H9 (cell line): ENCODE measurements around the gene ENO1. TPM values are rescaled to one million over a fixed set of nuclear protein-coding genes. Genes with fewer than 3 reads are reported as not detected.

ENCODE experiments used
- DNase-seq: peaks from one replicate; pipeline ENCODE4 v3.0.0-alpha.2; 2017
- H2AFZ ChIP-seq: one replicate; pipeline ENCODE4 v1.6.1; 2013; ENCODE audit warnings: mild to moderate bottlenecking, low read length, control low read depth, moderate library complexity
- H2AK5ac ChIP-seq: 2 replicates; pipeline ENCODE4 v1.6.1; 2013; ENCODE audit warnings: low read length, control low read depth, mixed read lengths; ENCODE audit not compliant: insufficient read length
- H2BK120ac ChIP-seq: one replicate; pipeline ENCODE4 v1.6.1; 2013; ENCODE audit warnings: low read depth, mild to moderate bottlenecking, low read length, control low read depth, inconsistent platforms; ENCODE audit not compliant: poor library complexity, severe bottlenecking
- H2BK12ac ChIP-seq: 2 replicates; pipeline ENCODE4 v1.6.1; 2013; ENCODE audit warnings: low read length, control low read depth, mixed read lengths, low read depth; ENCODE audit not compliant: insufficient read length
- H2BK15ac ChIP-seq: 2 replicates; pipeline ENCODE4 v1.6.1; 2013; ENCODE audit warnings: low read depth, low read length, control low read depth
- H2BK20ac ChIP-seq: one replicate; pipeline ENCODE4 v1.6.1; 2013; ENCODE audit warnings: low read depth, mild to moderate bottlenecking, low read length, control low read depth, inconsistent platforms; ENCODE audit not compliant: poor library complexity, severe bottlenecking
- H2BK5ac ChIP-seq: 2 replicates; pipeline ENCODE4 v1.6.1; 2013; ENCODE audit warnings: low read length, control low read depth, mixed read lengths; ENCODE audit not compliant: insufficient read length
- H3K14ac ChIP-seq: 2 replicates; pipeline ENCODE4 v1.6.1; 2013; ENCODE audit warnings: low read length, control low read depth; ENCODE audit not compliant: insufficient read depth
- H3K18ac ChIP-seq: 2 replicates; pipeline ENCODE4 v1.6.1; 2013; ENCODE audit warnings: low read depth, mild to moderate bottlenecking, mixed read lengths, low read length, control low read depth; ENCODE audit not compliant: insufficient read length
- H3K23ac ChIP-seq: 2 replicates; pipeline ENCODE4 v1.6.1; 2013; ENCODE audit warnings: low read length, control low read depth, mixed read lengths, low read depth; ENCODE audit not compliant: insufficient read length
- H3K23me2 ChIP-seq: 2 replicates; pipeline ENCODE4 v1.6.1; 2013; ENCODE audit warnings: low read depth, mild to moderate bottlenecking, mixed read lengths, low read length, control low read depth; ENCODE audit not compliant: insufficient read length, poor library complexity, severe bottlenecking
- H3K27ac ChIP-seq: 2 replicates; pipeline ENCODE4 v1.5.1; 2013; ENCODE audit warnings: low read length, control low read depth, mixed read lengths, low read depth; ENCODE audit not compliant: insufficient read length
- H3K27me3 ChIP-seq: 2 replicates; pipeline ENCODE4 v1.6.1; 2013; ENCODE audit warnings: low read length, control low read depth, inconsistent platforms; ENCODE audit not compliant: insufficient read depth
- H3K4ac ChIP-seq: 2 replicates; pipeline ENCODE4 v1.6.1; 2013; ENCODE audit warnings: low read depth, mild to moderate bottlenecking, control low read depth, inconsistent platforms, low read length, moderate library complexity
- H3K4me1 ChIP-seq: 2 replicates; pipeline ENCODE4 v1.6.1; 2013; ENCODE audit warnings: low read length, control low read depth, inconsistent platforms; ENCODE audit not compliant: insufficient read depth
- H3K4me2 ChIP-seq: 2 replicates; pipeline ENCODE4 v1.6.1; 2013; ENCODE audit warnings: low read length, control low read depth, mixed read lengths; ENCODE audit not compliant: insufficient read length, insufficient read depth
- H3K56ac ChIP-seq: 2 replicates; pipeline ENCODE4 v1.6.1; 2013; ENCODE audit warnings: low read depth, mild to moderate bottlenecking, mixed read lengths, low read length, control low read depth; ENCODE audit not compliant: insufficient read length
- H3K79me1 ChIP-seq: 2 replicates; pipeline ENCODE4 v1.6.1; 2013; ENCODE audit warnings: low read depth, mild to moderate bottlenecking, moderate library complexity, low read length, control low read depth, inconsistent platforms; ENCODE audit not compliant: insufficient read depth, poor library complexity, severe bottlenecking
- H3K79me2 ChIP-seq: 2 replicates; pipeline ENCODE4 v1.6.1; 2013; ENCODE audit warnings: low read length, control low read depth, inconsistent platforms; ENCODE audit not compliant: insufficient read depth
- H3K9ac ChIP-seq: 2 replicates; pipeline ENCODE4 v1.6.1; 2013; ENCODE audit warnings: low read length, control low read depth, mixed read lengths; ENCODE audit not compliant: insufficient read length; ENCODE audit errors: extremely low read depth
- H3K9me3 ChIP-seq: one replicate; pipeline ENCODE4 v1.6.1; 2013; ENCODE audit warnings: low read depth, low read length, inconsistent platforms; ENCODE audit not compliant: control insufficient read depth
- H3T11ph ChIP-seq: one replicate; pipeline ENCODE4 v1.6.1; 2013; ENCODE audit warnings: mild to moderate bottlenecking, low read length, control low read depth, inconsistent platforms
- H4K20me1 ChIP-seq: one replicate; pipeline ENCODE4 v1.6.1; 2013; ENCODE audit not compliant: control insufficient read depth, insufficient read length, insufficient read depth
- H4K5ac ChIP-seq: 2 replicates; pipeline ENCODE4 v1.6.1; 2013; ENCODE audit warnings: low read depth, mild to moderate bottlenecking, mixed read lengths, low read length, control low read depth; ENCODE audit not compliant: insufficient read length
- H4K8ac ChIP-seq: replicated peaks from 2 replicates; pipeline ENCODE4 v1.6.1; 2013; ENCODE audit warnings: low read length, control low read depth, mixed read lengths, low read depth; ENCODE audit not compliant: insufficient read length
- H4K91ac ChIP-seq: 2 replicates; pipeline ENCODE4 v1.6.1; 2013; ENCODE audit warnings: low read depth, mild to moderate bottlenecking, moderate library complexity, mixed read lengths, low read length, control low read depth; ENCODE audit not compliant: insufficient read length
- H3K27ac Mint-ChIP-seq, 3 experiments: 2 replicates in 2 of 3; 3 replicates in 1 of 3; pipeline ENCODE4 v1.8.0; 2020 to 2021; ENCODE audit warnings: mixed read lengths in 3 of 3, mild to moderate bottlenecking in 1 of 3, moderate library complexity in 1 of 3
- H3K27me3 Mint-ChIP-seq: 2 replicates; pipeline ENCODE4 v1.8.0; 2021; ENCODE audit warnings: low read depth, mild to moderate bottlenecking, moderate library complexity, mixed read lengths
- H3K36me3 Mint-ChIP-seq, 3 experiments: 2 replicates in 2 of 3; 3 replicates in 1 of 3; pipeline ENCODE4 v1.8.0; 2020 to 2021; ENCODE audit warnings: low read depth in 3 of 3, mixed read lengths in 3 of 3; ENCODE audit not compliant: insufficient read depth in 1 of 3
- H3K4me1 Mint-ChIP-seq, 2 experiments: 2 replicates each; pipeline ENCODE4 v1.8.0; 2020; ENCODE audit warnings: mixed read lengths in 2 of 2
- H3K4me3 Mint-ChIP-seq, 2 experiments: 2 replicates in 1 of 2; 3 replicates in 1 of 2; pipeline ENCODE4 v1.8.0; 2020 to 2021; ENCODE audit warnings: mild to moderate bottlenecking in 2 of 2, mixed read lengths in 2 of 2, moderate library complexity in 1 of 2
- H3K9me3 Mint-ChIP-seq, 2 experiments: 2 replicates in 1 of 2; 3 replicates in 1 of 2; pipeline ENCODE4 v1.8.0; 2020; ENCODE audit warnings: mild to moderate bottlenecking in 2 of 2, mixed read lengths in 2 of 2, moderate library complexity in 1 of 2
- WGBS: extraction: QIAGEN DNeasy Blood & Tissue Kit; methylation state at CpG from one replicate; pipeline ENCODE4 v1.1.7; 2013; ENCODE audit warnings: missing lambda C conversion rate, low lambda C conversion rate, mixed read lengths; ENCODE audit not compliant: insufficient read length; ENCODE audit errors: extremely low coverage; 5-methylcytosine and 5-hydroxymethylcytosine counted together
- total RNA-seq: library from RNA; stranded (reverse); gene quantifications from 2 replicates; pipeline ENCODE4 v1.2.1, GENCODE V29; 2021
- TF ChIP-seq, protein P1 (sequence below): fragments of 200-600 bp; sonication (generic); conservative IDR thresholded peaks from 3 replicates; pipeline ENCODE4 v1.8.0; 2021; ENCODE audit warnings: antibody characterized with exemption, mild to moderate bottlenecking

Gene ENO1
- total RNA-seq, 1 experiment from 2014 or later: 1,781 TPM

GRCh38 chr1:8926707-8927694 lies 48.5 kb upstream of the ENO1 start:
- no peak overlapping the region for H2AFZ ChIP-seq
- H3K9me3 Mint-ChIP-seq: no peaks in the 10 kb centered on the region
- H2BK12ac ChIP-seq: no peak overlapping the region
- H3K4me3 Mint-ChIP-seq: no peak overlapping the region
- H4K8ac ChIP-seq: no peak overlapping the region
- H2AK5ac ChIP-seq: no peak overlapping the region
- H4K5ac ChIP-seq: no peak overlapping the region
- H3K18ac ChIP-seq: no peak overlapping the region
- no peak overlapping the region for H3T11ph ChIP-seq
- H2BK120ac ChIP-seq: no peak overlapping the region
- H3K4me1 ChIP-seq: no peaks in the 10 kb centered on the region
- no peak overlapping the region for H3K27ac Mint-ChIP-seq
- H3K36me3 Mint-ChIP-seq: no peaks in the 10 kb centered on the region
- no peak overlapping the region for H3K4me2 ChIP-seq
- no peaks in the 10 kb centered on the region for H3K9me3 ChIP-seq
- no peaks in the 10 kb centered on the region for H3K79me2 ChIP-seq
- TF ChIP-seq, protein P1, sequence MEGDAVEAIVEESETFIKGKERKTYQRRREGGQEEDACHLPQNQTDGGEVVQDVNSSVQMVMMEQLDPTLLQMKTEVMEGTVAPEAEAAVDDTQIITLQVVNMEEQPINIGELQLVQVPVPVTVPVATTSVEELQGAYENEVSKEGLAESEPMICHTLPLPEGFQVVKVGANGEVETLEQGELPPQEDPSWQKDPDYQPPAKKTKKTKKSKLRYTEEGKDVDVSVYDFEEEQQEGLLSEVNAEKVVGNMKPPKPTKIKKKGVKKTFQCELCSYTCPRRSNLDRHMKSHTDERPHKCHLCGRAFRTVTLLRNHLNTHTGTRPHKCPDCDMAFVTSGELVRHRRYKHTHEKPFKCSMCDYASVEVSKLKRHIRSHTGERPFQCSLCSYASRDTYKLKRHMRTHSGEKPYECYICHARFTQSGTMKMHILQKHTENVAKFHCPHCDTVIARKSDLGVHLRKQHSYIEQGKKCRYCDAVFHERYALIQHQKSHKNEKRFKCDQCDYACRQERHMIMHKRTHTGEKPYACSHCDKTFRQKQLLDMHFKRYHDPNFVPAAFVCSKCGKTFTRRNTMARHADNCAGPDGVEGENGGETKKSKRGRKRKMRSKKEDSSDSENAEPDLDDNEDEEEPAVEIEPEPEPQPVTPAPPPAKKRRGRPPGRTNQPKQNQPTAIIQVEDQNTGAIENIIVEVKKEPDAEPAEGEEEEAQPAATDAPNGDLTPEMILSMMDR: no peak
- peaks cover 1% of the 10 kb centered on the region; the same call in 1 of the 2 replicates for H3K27me3 Mint-ChIP-seq
- H3K14ac ChIP-seq: no peak overlapping the region
- no peak overlapping the region for H3K23ac ChIP-seq
- no peak for DNase-seq
- H3K9ac ChIP-seq: no peak overlapping the region
- no peaks in the 10 kb centered on the region for H3K23me2 ChIP-seq
- no peak overlapping the region for H3K56ac ChIP-seq
- H3K4me1 Mint-ChIP-seq: no peaks in the 10 kb centered on the region
- H4K91ac ChIP-seq: no peak overlapping the region
- no CpG with 5 or more reads among the region's 12 CpGs for WGBS
- H2BK15ac ChIP-seq: no peak overlapping the region
- H2BK5ac ChIP-seq: no peak overlapping the region
- no peaks in the 10 kb centered on the region for H4K20me1 ChIP-seq
- no peak overlapping the region for H3K27ac ChIP-seq
- no peaks in the 10 kb centered on the region for H3K79me1 ChIP-seq
- H3K27me3 ChIP-seq: no peaks in the 10 kb centered on the region
- H2BK20ac ChIP-seq: no peak overlapping the region
- H3K4ac ChIP-seq: no peak overlapping the region
